Neural progenitor cell (in vitro differentiated cells): ENCODE measurements around the gene ZNF672. TPM values are rescaled to one million over a fixed set of nuclear protein-coding genes. Genes with fewer than 3 reads are reported as not detected.

Source experiments
- DNase-seq: peaks from one replicate; pipeline ENCODE4 v3.0.0-alpha.2; 2016; ENCODE audit warnings: low spot score
- H2AFZ ChIP-seq: fragments of 200-600 bp; sonication (generic); replicated peaks from 2 replicates; pipeline ENCODE4 v1.6.1; 2016; ENCODE audit warnings: antibody characterized with exemption
- H3F3A ChIP-seq: fragments of 200-600 bp; sonication (generic); 2 replicates; pipeline ENCODE4 v1.6.1; 2016; ENCODE audit warnings: antibody characterized with exemption, low read depth
- H3K27ac ChIP-seq: fragments of 200-600 bp; sonication (generic); 2 replicates; pipeline ENCODE4 v1.5.1; 2016; ENCODE audit warnings: mild to moderate bottlenecking
- H3K27me3 ChIP-seq: fragments of 200-600 bp; sonication (generic); 2 replicates; pipeline ENCODE4 v1.6.1; 2016; ENCODE audit warnings: mild to moderate bottlenecking, moderate library complexity
- H3K36me3 ChIP-seq: fragments of 200-600 bp; sonication (generic); 2 replicates; pipeline ENCODE4 v1.5.1; 2016
- H3K4me1 ChIP-seq: fragments of 200-600 bp; sonication (generic); 2 replicates; pipeline ENCODE4 v1.6.1; 2016; ENCODE audit warnings: mixed run types
- H3K4me2 ChIP-seq: fragments of 200-600 bp; sonication (generic); 2 replicates; pipeline ENCODE4 v1.6.1; 2016
- H3K4me3 ChIP-seq: fragments of 200-600 bp; sonication (generic); 2 replicates; pipeline ENCODE4 v1.5.1; 2016
- H3K79me2 ChIP-seq: fragments of 200-600 bp; sonication (generic); 2 replicates; pipeline ENCODE4 v1.6.1; 2016; ENCODE audit warnings: low read depth
- H3K9ac ChIP-seq: fragments of 200-600 bp; sonication (generic); 2 replicates; pipeline ENCODE4 v1.6.1; 2016
- H3K9me3 ChIP-seq: fragments of 200-600 bp; sonication (generic); 2 replicates; pipeline ENCODE4 v1.5.1; 2016; ENCODE audit warnings: low read depth
- H4K20me1 ChIP-seq: fragments of 200-600 bp; sonication (generic); 2 replicates; pipeline ENCODE4 v1.6.1; 2016; ENCODE audit warnings: low read depth
- H3K27ac Mint-ChIP-seq: 3 replicates; pipeline ENCODE4 v1.8.0; 2021; ENCODE audit warnings: mixed read lengths
- H3K27me3 Mint-ChIP-seq: 2 replicates; pipeline ENCODE4 v1.8.0; 2022; ENCODE audit warnings: low read depth, mild to moderate bottlenecking, inconsistent platforms, moderate library complexity, mixed read lengths; ENCODE audit not compliant: insufficient read depth
- H3K36me3 Mint-ChIP-seq: 3 replicates; pipeline ENCODE4 v1.8.0; 2021; ENCODE audit warnings: mixed read lengths
- H3K4me1 Mint-ChIP-seq: 3 replicates; pipeline ENCODE4 v1.8.0; 2021; ENCODE audit warnings: mixed read lengths
- H3K4me3 Mint-ChIP-seq: 3 replicates; pipeline ENCODE4 v1.8.0; 2021; ENCODE audit warnings: mild to moderate bottlenecking, moderate library complexity, mixed read lengths
- H3K9me3 Mint-ChIP-seq: 3 replicates; pipeline ENCODE4 v1.8.0; 2020; ENCODE audit warnings: mixed read lengths
- CTCF ChIP-seq: fragments of 200-600 bp; sonication (generic); IDR thresholded peaks from 2 replicates; pipeline ENCODE4 v1.5.1; 2017; ENCODE audit warnings: antibody characterized with exemption, mild to moderate bottlenecking
- EZH2 ChIP-seq: fragments of 200-600 bp; sonication (generic); IDR thresholded peaks from 2 replicates; pipeline ENCODE4 v1.6.1; 2017; ENCODE audit warnings: antibody characterized with exemption, mild to moderate bottlenecking, moderate library complexity
- EZH2phosphoT487 ChIP-seq: fragments of 200-600 bp; sonication (generic); IDR thresholded peaks from 2 replicates; pipeline ENCODE4 v1.6.1; 2017; ENCODE audit warnings: antibody characterized with exemption
- total RNA-seq: library from RNA; depleted of rRNA; stranded (reverse); fragments of >200 nt; gene quantifications from 2 replicates; pipeline ENCODE4 v1.2.3, GENCODE V29; 2015; ENCODE audit warnings: low replicate concordance

ZNF672 gene
- total RNA-seq, 1 donor from 2014 or later, result 16.9 TPM

- no peaks in the 10 kb centered on the region for H3K9me3 Mint-ChIP-seq
- H3K79me2 ChIP-seq, result no peaks in the 10 kb centered on the region
- TF ChIP-seq EZH2phosphoT487 (no peak), CTCF (no peak), EZH2 (no peak)
- no peak overlapping the region for H2AFZ ChIP-seq
- peaks cover 2% of the 10 kb centered on the region for H4K20me1 ChIP-seq
- no peaks in the 10 kb centered on the region for H3K4me1 ChIP-seq
- peaks cover 4% of the 10 kb centered on the region for H3K27me3 Mint-ChIP-seq
- H3K27ac ChIP-seq, result no peak overlapping the region
- no peak for DNase-seq
- H3K36me3 ChIP-seq, result no peaks in the 10 kb centered on the region
- no peaks in the 10 kb centered on the region for H3K4me1 Mint-ChIP-seq
- H3F3A ChIP-seq, result no peaks in the 10 kb centered on the region
- H3K9me3 ChIP-seq, result no peaks in the 10 kb centered on the region
- H3K4me2 ChIP-seq, result no peak overlapping the region
- no peak overlapping the region for H3K4me3 ChIP-seq
- no peak overlapping the region for H3K9ac ChIP-seq
- no peak overlapping the region for H3K27ac Mint-ChIP-seq
- H3K4me3 Mint-ChIP-seq, result no peak overlapping the region
- H3K36me3 Mint-ChIP-seq, result peaks cover 18% of the 10 kb centered on the region
- no peaks in the 10 kb centered on the region for H3K27me3 ChIP-seq
Measured at GRCh38 chr1:248850124-248850523, 12.1 kb downstream of the ZNF672 start.

- no peaks in the 10 kb centered on the region for H3K4me1 Mint-ChIP-seq
- H3F3A ChIP-seq, result no peaks in the 10 kb centered on the region
- no peaks in the 10 kb centered on the region for H3K36me3 ChIP-seq
- H3K4me1 ChIP-seq, result no peaks in the 10 kb centered on the region
- H3K9me3 ChIP-seq, result no peaks in the 10 kb centered on the region
- no peak overlapping the region for H3K27ac Mint-ChIP-seq
- H4K20me1 ChIP-seq, result peaks cover 2% of the 10 kb centered on the region
- H3K9me3 Mint-ChIP-seq, result no peaks in the 10 kb centered on the region
- DNase-seq, result no peak
- H3K79me2 ChIP-seq, result no peaks in the 10 kb centered on the region
- H3K27me3 Mint-ChIP-seq, result peaks cover 4% of the 10 kb centered on the region
- H2AFZ ChIP-seq, result no peak overlapping the region
- no peak overlapping the region for H3K9ac ChIP-seq
- no peak overlapping the region for H3K4me3 ChIP-seq
- peaks cover 16% of the 10 kb centered on the region for H3K36me3 Mint-ChIP-seq
- H3K4me3 Mint-ChIP-seq, result no peak overlapping the region
- no peaks in the 10 kb centered on the region for H3K27me3 ChIP-seq
- H3K27ac ChIP-seq, result no peak overlapping the region
- H3K4me2 ChIP-seq, result no peak overlapping the region
- TF ChIP-seq EZH2phosphoT487 (no peak), EZH2 (no peak), CTCF (no peak)
Measured at GRCh38 chr1:248850536-248851251, 12.7 kb downstream of the ZNF672 start.

- Histone ChIP-seq H3K79me2 (no peaks in the 10 kb centered on the region), H4K20me1 (peaks cover 2% of the 10 kb centered on the region), H3K27ac (no peak overlapping the region), H3K36me3 (no peaks in the 10 kb centered on the region), H3K4me3 (no peak overlapping the region), H3F3A (no peaks in the 10 kb centered on the region), H3K9ac (no peak overlapping the region), H3K27me3 (no peaks in the 10 kb centered on the region), H3K4me1 (no peaks in the 10 kb centered on the region), H3K4me2 (no peak overlapping the region), H3K9me3 (no peaks in the 10 kb centered on the region), H2AFZ (no peak overlapping the region)
- TF ChIP-seq CTCF, result no peak
- TF ChIP-seq EZH2, result no peak
- TF ChIP-seq EZH2phosphoT487, result no peak
- Mint-ChIP-seq H3K27me3 (peaks cover 7% of the 10 kb centered on the region), H3K36me3 (peaks cover 21% of the 10 kb centered on the region), H3K27ac (no peak overlapping the region), H3K4me1 (peaks cover 3% of the 10 kb centered on the region), H3K9me3 (no peaks in the 10 kb centered on the region), H3K4me3 (no peak overlapping the region)
- DNase-seq, result no peak
Measured at GRCh38 chr1:248851390-248851789, 13.4 kb downstream of the ZNF672 start.
